ENCODE measurements around the gene LOXL3.

DNA sequence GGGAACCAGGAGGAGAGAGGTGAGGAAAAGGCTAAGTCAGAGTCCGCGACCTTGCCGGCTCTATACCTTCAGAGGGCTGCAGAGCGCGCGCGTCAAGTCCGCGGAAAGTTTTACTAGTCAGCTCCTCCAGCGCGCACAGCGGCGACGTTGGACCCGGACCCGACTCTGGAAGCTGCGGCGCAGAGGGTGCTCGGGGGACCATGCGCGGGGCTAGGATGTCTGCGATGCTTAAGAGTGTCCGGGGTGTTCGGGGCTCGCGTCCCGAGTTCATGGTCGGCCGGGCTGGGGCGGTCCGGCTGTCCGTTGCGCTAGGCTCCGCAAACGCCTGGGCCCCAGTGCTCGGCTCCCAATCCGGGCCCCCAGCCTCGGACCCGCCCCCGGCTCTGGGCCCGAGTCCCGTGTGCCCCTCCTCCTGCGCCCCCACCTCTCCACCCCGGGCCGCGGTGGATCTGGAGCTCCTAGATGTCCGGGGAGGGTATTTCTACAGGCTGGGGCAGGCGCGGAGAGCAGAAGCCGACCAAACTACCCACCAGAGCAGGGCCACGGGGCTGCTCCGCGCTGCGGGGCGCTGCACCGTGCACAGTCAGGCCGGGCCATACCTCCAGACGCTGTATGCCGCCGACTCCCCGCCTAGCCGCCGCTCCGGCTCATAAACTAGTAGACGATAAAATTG is 54.3 kb downstream of the LOXL3 start, which contains the start of gene LBX2:
- TF ChIP-seq, protein P1, sequence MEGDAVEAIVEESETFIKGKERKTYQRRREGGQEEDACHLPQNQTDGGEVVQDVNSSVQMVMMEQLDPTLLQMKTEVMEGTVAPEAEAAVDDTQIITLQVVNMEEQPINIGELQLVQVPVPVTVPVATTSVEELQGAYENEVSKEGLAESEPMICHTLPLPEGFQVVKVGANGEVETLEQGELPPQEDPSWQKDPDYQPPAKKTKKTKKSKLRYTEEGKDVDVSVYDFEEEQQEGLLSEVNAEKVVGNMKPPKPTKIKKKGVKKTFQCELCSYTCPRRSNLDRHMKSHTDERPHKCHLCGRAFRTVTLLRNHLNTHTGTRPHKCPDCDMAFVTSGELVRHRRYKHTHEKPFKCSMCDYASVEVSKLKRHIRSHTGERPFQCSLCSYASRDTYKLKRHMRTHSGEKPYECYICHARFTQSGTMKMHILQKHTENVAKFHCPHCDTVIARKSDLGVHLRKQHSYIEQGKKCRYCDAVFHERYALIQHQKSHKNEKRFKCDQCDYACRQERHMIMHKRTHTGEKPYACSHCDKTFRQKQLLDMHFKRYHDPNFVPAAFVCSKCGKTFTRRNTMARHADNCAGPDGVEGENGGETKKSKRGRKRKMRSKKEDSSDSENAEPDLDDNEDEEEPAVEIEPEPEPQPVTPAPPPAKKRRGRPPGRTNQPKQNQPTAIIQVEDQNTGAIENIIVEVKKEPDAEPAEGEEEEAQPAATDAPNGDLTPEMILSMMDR (IDR thresholded peaks at IDR 0.05): no peak
- no peak for TF ChIP-seq POLR2A (IDR thresholded peaks at IDR 0.05)
